Peyer's patch (tissue), 4 donors: Measurements from ENCODE around the gene RAB39A.

ENCODE experiments used
- CTCF ChIP-seq, 6 experiments: fragments of 450-650 bp in 4 of 6; fragments of 200-600 bp in 2 of 6; sonication (generic) in 1 of 6; IDR thresholded peaks; one replicate each; pipeline ENCODE4 v1.5.1; 2017 to 2019; ENCODE audit warnings: antibody characterized with exemption in 6 of 6, mild to moderate bottlenecking in 3 of 6, moderate library complexity in 1 of 6
- POLR2A ChIP-seq, 2 donors: fragments of 450-650 bp; IDR thresholded peaks; one replicate each; pipeline ENCODE4 v1.5.1; 2017; ENCODE audit warnings: antibody characterized with exemption in 2 of 2, mild to moderate bottlenecking in 2 of 2, moderate library complexity in 2 of 2

GRCh38 chr11:107924306-107924705, 3.9 kb upstream of the RAB39A start:
- no peak for TF ChIP-seq CTCF (IDR thresholded peaks at IDR 0.05)
- TF ChIP-seq POLR2A (IDR thresholded peaks at IDR 0.05) = no peak
